Loucy (cell line): ENCODE data around the gene FLVCR2.

Experiments
- H2AFZ ChIP-seq: fragments of 200-600 bp; sonication (generic); 2 replicates; pipeline ENCODE4 v1.6.0; 2016; ENCODE audit warnings: antibody characterized with exemption, mild to moderate bottlenecking, low read length, moderate library complexity
- H3F3A ChIP-seq: fragments of 200-600 bp; 2 replicates; pipeline ENCODE4 v1.6.0; 2016; ENCODE audit warnings: antibody characterized with exemption, low read depth, mild to moderate bottlenecking
- H3K27me3 ChIP-seq: fragments of 200-600 bp; sonication (generic); 2 replicates; pipeline ENCODE4 v1.6.1; 2014; ENCODE audit warnings: low read length, mild to moderate bottlenecking; ENCODE audit not compliant: insufficient read depth, poor library complexity, severe bottlenecking
- H3K36me3 ChIP-seq: fragments of 200-600 bp; sonication (generic); 2 replicates; pipeline ENCODE4 v1.6.1; 2016; ENCODE audit warnings: low read length; ENCODE audit not compliant: insufficient read depth
- H3K4me1 ChIP-seq: fragments of 200-600 bp; sonication (generic); 2 replicates; pipeline ENCODE4 v1.5.1; 2014; ENCODE audit warnings: low read length, mild to moderate bottlenecking; ENCODE audit not compliant: insufficient read depth, poor library complexity, severe bottlenecking
- H3K4me2 ChIP-seq: fragments of 200-600 bp; sonication (generic); 2 replicates; pipeline ENCODE4 v1.6.0; 2014; ENCODE audit warnings: antibody characterized with exemption, low read length, low read depth, mild to moderate bottlenecking; ENCODE audit not compliant: poor library complexity, severe bottlenecking
- H3K4me3 ChIP-seq: fragments of 200-600 bp; sonication (generic); 2 replicates; pipeline ENCODE4 v1.5.1; 2014; ENCODE audit warnings: low read length, mild to moderate bottlenecking, mixed read lengths; ENCODE audit not compliant: poor library complexity, severe bottlenecking
- H3K79me2 ChIP-seq: fragments of 200-600 bp; sonication (generic); 2 replicates; pipeline ENCODE4 v1.6.1; 2014; ENCODE audit warnings: low read length; ENCODE audit not compliant: insufficient read depth
- H3K9ac ChIP-seq: fragments of 200-600 bp; sonication (generic); 2 replicates; pipeline ENCODE4 v1.6.0; 2014; ENCODE audit warnings: mild to moderate bottlenecking, low read depth, low read length, moderate library complexity; ENCODE audit not compliant: poor library complexity, severe bottlenecking
- H3K9me2 ChIP-seq: fragments of 200-600 bp; sonication (generic); replicated peaks from 2 replicates; pipeline ENCODE4 v1.6.1; 2016; ENCODE audit warnings: low read depth, low read length, mixed read lengths
- H3K9me3 ChIP-seq: fragments of 200-600 bp; sonication (generic); 2 replicates; pipeline ENCODE4 v1.6.1; 2014; ENCODE audit warnings: mild to moderate bottlenecking, antibody characterized with exemption, low read length, low read depth; ENCODE audit not compliant: insufficient read depth
- H4K20me1 ChIP-seq: fragments of 200-600 bp; sonication (generic); 2 replicates; pipeline ENCODE4 v1.6.0; 2014; ENCODE audit warnings: antibody characterized with exemption, low read length, mild to moderate bottlenecking; ENCODE audit not compliant: insufficient read depth, poor library complexity, severe bottlenecking
- EZH2phosphoT487 ChIP-seq: fragments of 200-600 bp; IDR thresholded peaks from 2 replicates; pipeline ENCODE4 v1.6.1; 2018; ENCODE audit warnings: antibody characterized with exemption, mild to moderate bottlenecking, moderate library complexity, borderline replicate concordance
- TF ChIP-seq, protein P1 (sequence below): fragments of 200-600 bp; sonication (generic); conservative IDR thresholded peaks from 2 replicates; pipeline ENCODE4 v1.5.1; 2014; ENCODE audit warnings: mild to moderate bottlenecking, antibody characterized with exemption, low read length

Gene FLVCR2

DNA sequence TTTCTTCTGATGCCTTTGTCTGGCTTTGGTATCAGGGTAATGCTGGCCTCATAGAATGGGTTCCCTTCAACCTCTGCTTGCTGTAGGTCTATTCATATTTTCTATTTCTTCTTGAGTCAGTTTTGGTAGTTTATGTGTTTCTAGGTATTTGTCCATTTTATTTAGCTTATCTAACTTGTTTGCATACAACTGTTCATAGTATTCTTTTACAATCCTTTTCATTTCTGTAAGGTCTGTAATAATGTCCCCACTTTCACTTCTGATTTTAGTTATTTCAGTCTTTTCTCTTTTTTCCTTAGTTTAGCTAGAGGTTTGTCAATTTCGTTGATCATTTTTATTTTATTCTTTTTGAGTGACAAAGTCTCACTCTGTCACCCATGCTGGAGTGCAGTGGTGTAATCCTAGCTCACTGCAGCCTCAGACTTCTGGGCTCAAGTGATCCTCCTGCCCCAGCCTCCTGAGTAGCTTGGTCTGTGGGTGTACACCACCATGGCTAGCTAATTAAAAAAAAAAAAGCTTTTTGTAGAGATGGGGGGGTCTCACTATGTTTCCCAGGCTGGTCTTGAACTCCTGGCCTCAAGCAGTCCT is 94.3 kb downstream of the FLVCR2 start:
- no peak for TF ChIP-seq EZH2phosphoT487
- TF ChIP-seq, protein P1, sequence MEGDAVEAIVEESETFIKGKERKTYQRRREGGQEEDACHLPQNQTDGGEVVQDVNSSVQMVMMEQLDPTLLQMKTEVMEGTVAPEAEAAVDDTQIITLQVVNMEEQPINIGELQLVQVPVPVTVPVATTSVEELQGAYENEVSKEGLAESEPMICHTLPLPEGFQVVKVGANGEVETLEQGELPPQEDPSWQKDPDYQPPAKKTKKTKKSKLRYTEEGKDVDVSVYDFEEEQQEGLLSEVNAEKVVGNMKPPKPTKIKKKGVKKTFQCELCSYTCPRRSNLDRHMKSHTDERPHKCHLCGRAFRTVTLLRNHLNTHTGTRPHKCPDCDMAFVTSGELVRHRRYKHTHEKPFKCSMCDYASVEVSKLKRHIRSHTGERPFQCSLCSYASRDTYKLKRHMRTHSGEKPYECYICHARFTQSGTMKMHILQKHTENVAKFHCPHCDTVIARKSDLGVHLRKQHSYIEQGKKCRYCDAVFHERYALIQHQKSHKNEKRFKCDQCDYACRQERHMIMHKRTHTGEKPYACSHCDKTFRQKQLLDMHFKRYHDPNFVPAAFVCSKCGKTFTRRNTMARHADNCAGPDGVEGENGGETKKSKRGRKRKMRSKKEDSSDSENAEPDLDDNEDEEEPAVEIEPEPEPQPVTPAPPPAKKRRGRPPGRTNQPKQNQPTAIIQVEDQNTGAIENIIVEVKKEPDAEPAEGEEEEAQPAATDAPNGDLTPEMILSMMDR: no peak
- no peaks in the 10 kb centered on the region for H3F3A ChIP-seq
- H3K27me3 ChIP-seq: no peaks in the 10 kb centered on the region
- no peaks in the 10 kb centered on the region for H3K9me3 ChIP-seq
- no peak overlapping the region for H3K4me3 ChIP-seq
- H3K79me2 ChIP-seq: peaks cover 17% of the 10 kb centered on the region
- H2AFZ ChIP-seq: no peak overlapping the region
- no peaks in the 10 kb centered on the region for H3K9me2 ChIP-seq
- peaks cover 9% of the 10 kb centered on the region for H3K4me1 ChIP-seq
- H3K36me3 ChIP-seq: peaks cover 36% of the 10 kb centered on the region; the same call in 1 of the 2 replicates
- H3K9ac ChIP-seq: no peak overlapping the region
- H3K4me2 ChIP-seq: no peak overlapping the region
- no peaks in the 10 kb centered on the region for H4K20me1 ChIP-seq

- Histone ChIP-seq H3K27me3 (no peaks in the 10 kb centered on the region), H3K9me3 (no peaks in the 10 kb centered on the region), H4K20me1 (no peaks in the 10 kb centered on the region), H3F3A (no peaks in the 10 kb centered on the region), H2AFZ (no peak overlapping the region), H3K9ac (no peak overlapping the region), H3K4me1 (peaks cover 9% of the 10 kb centered on the region), H3K4me2 (no peak overlapping the region), H3K9me2 (no peaks in the 10 kb centered on the region), H3K79me2 (peaks cover 17% of the 10 kb centered on the region), H3K36me3 (peaks cover 40% of the 10 kb centered on the region; the same call in 1 of the 2 replicates), H3K4me3 (no peak overlapping the region)
- TF ChIP-seq, protein P1: no peak
- TF ChIP-seq EZH2phosphoT487: no peak
These were observed 95.1 kb downstream of the FLVCR2 start for GRCh38 chr14:75673345-75674035.

DNA sequence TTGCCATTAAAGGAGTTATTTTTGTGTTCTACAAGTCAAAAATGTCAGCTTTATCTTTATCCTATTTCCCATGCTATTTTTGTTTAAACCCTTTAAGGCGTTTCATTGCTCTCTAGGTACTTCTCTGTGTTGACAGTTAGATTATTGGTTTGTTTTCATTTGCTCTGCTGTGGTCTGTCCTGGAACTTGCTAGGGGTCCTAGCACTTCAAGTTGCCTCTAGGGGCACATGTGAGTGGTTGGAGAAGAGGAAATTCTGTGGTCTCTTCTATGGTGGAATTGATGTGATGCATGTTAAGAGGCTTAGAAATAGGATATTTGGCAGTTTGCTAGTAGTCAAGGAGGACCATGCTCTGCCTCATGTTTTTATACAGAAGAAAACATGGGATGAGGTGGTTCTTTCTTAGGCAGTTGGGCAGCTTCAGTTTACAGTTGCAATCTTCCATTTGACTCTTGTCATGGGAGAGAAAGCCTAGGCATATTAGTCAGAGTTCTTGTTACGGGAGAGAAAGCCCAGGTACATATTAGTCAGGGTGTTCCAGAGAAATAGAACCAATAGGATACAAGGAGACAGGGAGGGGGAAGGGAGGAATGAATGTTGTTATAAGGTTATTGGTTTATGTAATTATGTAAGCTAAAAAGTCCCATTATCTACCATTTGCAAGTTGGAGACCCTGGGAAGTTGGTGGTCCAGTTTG is 97.0 kb downstream of the FLVCR2 start:
- peak overlapping the region; percentile 36 for H3K4me2 ChIP-seq
- TF ChIP-seq, protein P1: peak; percentile 76
- no peak for TF ChIP-seq EZH2phosphoT487

More for the DNA sequence above, 97.0 kb downstream of the FLVCR2 start:
- H3K27me3 ChIP-seq: no peaks in the 10 kb centered on the region
- H3K36me3 ChIP-seq: peaks cover 27% of the 10 kb centered on the region; the same call in 1 of the 2 replicates
- H3K9me2 ChIP-seq: no peaks in the 10 kb centered on the region
- no peak overlapping the region for H3K9ac ChIP-seq
- peaks cover 17% of the 10 kb centered on the region for H3K79me2 ChIP-seq
- no peaks in the 10 kb centered on the region for H4K20me1 ChIP-seq
- H3F3A ChIP-seq: no peaks in the 10 kb centered on the region
- no peak overlapping the region for H2AFZ ChIP-seq
- no peak overlapping the region for H3K4me3 ChIP-seq
- H3K4me1 ChIP-seq: peaks cover 9% of the 10 kb centered on the region
- H3K9me3 ChIP-seq: no peaks in the 10 kb centered on the region
